H9 (cell line): ENCODE data around the gene BBS10. TPM values are rescaled to one million over a fixed set of nuclear protein-coding genes. Genes with fewer than 3 reads are reported as not detected.

Experiments used
- DNase-seq: peaks from one replicate; pipeline ENCODE4 v3.0.0-alpha.2; 2017
- H2AFZ ChIP-seq: one replicate; pipeline ENCODE4 v1.6.1; 2013; ENCODE audit warnings: mild to moderate bottlenecking, low read length, control low read depth, moderate library complexity
- H2AK5ac ChIP-seq: 2 replicates; pipeline ENCODE4 v1.6.1; 2013; ENCODE audit warnings: low read length, control low read depth, mixed read lengths; ENCODE audit not compliant: insufficient read length
- H2BK120ac ChIP-seq: one replicate; pipeline ENCODE4 v1.6.1; 2013; ENCODE audit warnings: low read depth, mild to moderate bottlenecking, low read length, control low read depth, inconsistent platforms; ENCODE audit not compliant: poor library complexity, severe bottlenecking
- H2BK12ac ChIP-seq: 2 replicates; pipeline ENCODE4 v1.6.1; 2013; ENCODE audit warnings: low read length, control low read depth, mixed read lengths, low read depth; ENCODE audit not compliant: insufficient read length
- H2BK15ac ChIP-seq: 2 replicates; pipeline ENCODE4 v1.6.1; 2013; ENCODE audit warnings: low read depth, low read length, control low read depth
- H2BK20ac ChIP-seq: one replicate; pipeline ENCODE4 v1.6.1; 2013; ENCODE audit warnings: low read depth, mild to moderate bottlenecking, low read length, control low read depth, inconsistent platforms; ENCODE audit not compliant: poor library complexity, severe bottlenecking
- H2BK5ac ChIP-seq: 2 replicates; pipeline ENCODE4 v1.6.1; 2013; ENCODE audit warnings: low read length, control low read depth, mixed read lengths; ENCODE audit not compliant: insufficient read length
- H3K14ac ChIP-seq: 2 replicates; pipeline ENCODE4 v1.6.1; 2013; ENCODE audit warnings: low read length, control low read depth; ENCODE audit not compliant: insufficient read depth
- H3K18ac ChIP-seq: 2 replicates; pipeline ENCODE4 v1.6.1; 2013; ENCODE audit warnings: low read depth, mild to moderate bottlenecking, mixed read lengths, low read length, control low read depth; ENCODE audit not compliant: insufficient read length
- H3K23ac ChIP-seq: 2 replicates; pipeline ENCODE4 v1.6.1; 2013; ENCODE audit warnings: low read length, control low read depth, mixed read lengths, low read depth; ENCODE audit not compliant: insufficient read length
- H3K23me2 ChIP-seq: 2 replicates; pipeline ENCODE4 v1.6.1; 2013; ENCODE audit warnings: low read depth, mild to moderate bottlenecking, mixed read lengths, low read length, control low read depth; ENCODE audit not compliant: insufficient read length, poor library complexity, severe bottlenecking
- H3K27ac ChIP-seq: 2 replicates; pipeline ENCODE4 v1.5.1; 2013; ENCODE audit warnings: low read length, control low read depth, mixed read lengths, low read depth; ENCODE audit not compliant: insufficient read length
- H3K27me3 ChIP-seq: 2 replicates; pipeline ENCODE4 v1.6.1; 2013; ENCODE audit warnings: low read length, control low read depth, inconsistent platforms; ENCODE audit not compliant: insufficient read depth
- H3K4ac ChIP-seq: 2 replicates; pipeline ENCODE4 v1.6.1; 2013; ENCODE audit warnings: low read depth, mild to moderate bottlenecking, control low read depth, inconsistent platforms, low read length, moderate library complexity
- H3K4me1 ChIP-seq: 2 replicates; pipeline ENCODE4 v1.6.1; 2013; ENCODE audit warnings: low read length, control low read depth, inconsistent platforms; ENCODE audit not compliant: insufficient read depth
- H3K4me2 ChIP-seq: 2 replicates; pipeline ENCODE4 v1.6.1; 2013; ENCODE audit warnings: low read length, control low read depth, mixed read lengths; ENCODE audit not compliant: insufficient read length, insufficient read depth
- H3K56ac ChIP-seq: 2 replicates; pipeline ENCODE4 v1.6.1; 2013; ENCODE audit warnings: low read depth, mild to moderate bottlenecking, mixed read lengths, low read length, control low read depth; ENCODE audit not compliant: insufficient read length
- H3K79me1 ChIP-seq: 2 replicates; pipeline ENCODE4 v1.6.1; 2013; ENCODE audit warnings: low read depth, mild to moderate bottlenecking, moderate library complexity, low read length, control low read depth, inconsistent platforms; ENCODE audit not compliant: insufficient read depth, poor library complexity, severe bottlenecking
- H3K79me2 ChIP-seq: 2 replicates; pipeline ENCODE4 v1.6.1; 2013; ENCODE audit warnings: low read length, control low read depth, inconsistent platforms; ENCODE audit not compliant: insufficient read depth
- H3K9ac ChIP-seq: 2 replicates; pipeline ENCODE4 v1.6.1; 2013; ENCODE audit warnings: low read length, control low read depth, mixed read lengths; ENCODE audit not compliant: insufficient read length; ENCODE audit errors: extremely low read depth
- H3K9me3 ChIP-seq: one replicate; pipeline ENCODE4 v1.6.1; 2013; ENCODE audit warnings: low read depth, low read length, inconsistent platforms; ENCODE audit not compliant: control insufficient read depth
- H3T11ph ChIP-seq: one replicate; pipeline ENCODE4 v1.6.1; 2013; ENCODE audit warnings: mild to moderate bottlenecking, low read length, control low read depth, inconsistent platforms
- H4K20me1 ChIP-seq: one replicate; pipeline ENCODE4 v1.6.1; 2013; ENCODE audit not compliant: control insufficient read depth, insufficient read length, insufficient read depth
- H4K5ac ChIP-seq: 2 replicates; pipeline ENCODE4 v1.6.1; 2013; ENCODE audit warnings: low read depth, mild to moderate bottlenecking, mixed read lengths, low read length, control low read depth; ENCODE audit not compliant: insufficient read length
- H4K8ac ChIP-seq: replicated peaks from 2 replicates; pipeline ENCODE4 v1.6.1; 2013; ENCODE audit warnings: low read length, control low read depth, mixed read lengths, low read depth; ENCODE audit not compliant: insufficient read length
- H4K91ac ChIP-seq: 2 replicates; pipeline ENCODE4 v1.6.1; 2013; ENCODE audit warnings: low read depth, mild to moderate bottlenecking, moderate library complexity, mixed read lengths, low read length, control low read depth; ENCODE audit not compliant: insufficient read length
- H3K27ac Mint-ChIP-seq, 3 experiments: 2 replicates in 2 of 3; 3 replicates in 1 of 3; pipeline ENCODE4 v1.8.0; 2020 to 2021; ENCODE audit warnings: mixed read lengths in 3 of 3, mild to moderate bottlenecking in 1 of 3, moderate library complexity in 1 of 3
- H3K27me3 Mint-ChIP-seq: 2 replicates; pipeline ENCODE4 v1.8.0; 2021; ENCODE audit warnings: low read depth, mild to moderate bottlenecking, moderate library complexity, mixed read lengths
- H3K36me3 Mint-ChIP-seq, 3 experiments: 2 replicates in 2 of 3; 3 replicates in 1 of 3; pipeline ENCODE4 v1.8.0; 2020 to 2021; ENCODE audit warnings: low read depth in 3 of 3, mixed read lengths in 3 of 3; ENCODE audit not compliant: insufficient read depth in 1 of 3
- H3K4me1 Mint-ChIP-seq, 2 experiments: 2 replicates each; pipeline ENCODE4 v1.8.0; 2020; ENCODE audit warnings: mixed read lengths in 2 of 2
- H3K4me3 Mint-ChIP-seq, 2 experiments: 2 replicates in 1 of 2; 3 replicates in 1 of 2; pipeline ENCODE4 v1.8.0; 2020 to 2021; ENCODE audit warnings: mild to moderate bottlenecking in 2 of 2, mixed read lengths in 2 of 2, moderate library complexity in 1 of 2
- H3K9me3 Mint-ChIP-seq, 2 experiments: 2 replicates in 1 of 2; 3 replicates in 1 of 2; pipeline ENCODE4 v1.8.0; 2020; ENCODE audit warnings: mild to moderate bottlenecking in 2 of 2, mixed read lengths in 2 of 2, moderate library complexity in 1 of 2
- CTCF ChIP-seq: fragments of 200-600 bp; sonication (generic); conservative IDR thresholded peaks from 3 replicates; pipeline ENCODE4 v1.8.0; 2021; ENCODE audit warnings: antibody characterized with exemption, mild to moderate bottlenecking
- WGBS: extraction: QIAGEN DNeasy Blood & Tissue Kit; methylation state at CpG from one replicate; pipeline ENCODE4 v1.1.7; 2013; ENCODE audit warnings: missing lambda C conversion rate, low lambda C conversion rate, mixed read lengths; ENCODE audit not compliant: insufficient read length; ENCODE audit errors: extremely low coverage; 5-methylcytosine and 5-hydroxymethylcytosine counted together
- total RNA-seq: library from RNA; stranded (reverse); gene quantifications from 2 replicates; pipeline ENCODE4 v1.2.1, GENCODE V29; 2021

Gene BBS10
- total RNA-seq, 1 experiment from 2014 or later = 6.6 TPM

- no CpG with 5 or more reads among the region's 6 CpGs for WGBS
- no peaks in the 10 kb centered on the region for H3K9me3 ChIP-seq
- no peaks in the 10 kb centered on the region for H3K4me1 ChIP-seq
- no peak overlapping the region for H2AFZ ChIP-seq
- TF ChIP-seq CTCF = no peak
- Mint-ChIP-seq H3K27ac (no peak overlapping the region), H3K4me1 (peaks cover 4 to 6% of the 10 kb centered on the region in 2 experiments), H3K27me3 (peaks cover 3% of the 10 kb centered on the region; the same call in 1 of the 2 replicates), H3K9me3 (no peaks in the 10 kb centered on the region), H3K4me3 (no peak overlapping the region), H3K36me3 (no peaks in the 10 kb centered on the region)
- H2BK12ac ChIP-seq = no peak overlapping the region
- no peak overlapping the region for H3K56ac ChIP-seq
- H3K18ac ChIP-seq = no peak overlapping the region
- no peaks in the 10 kb centered on the region for H3K79me1 ChIP-seq
- no peak overlapping the region for H3K4me2 ChIP-seq
- H3K27me3 ChIP-seq = no peaks in the 10 kb centered on the region
- no peaks in the 10 kb centered on the region for H3K23me2 ChIP-seq
- H2BK20ac ChIP-seq = no peak overlapping the region
- no peak overlapping the region for H2AK5ac ChIP-seq
- H3K14ac ChIP-seq = no peak overlapping the region
- H3K4ac ChIP-seq = no peak overlapping the region
- no peak overlapping the region for H2BK15ac ChIP-seq
- no peak overlapping the region for H3K9ac ChIP-seq
- no peak overlapping the region for H2BK120ac ChIP-seq
- H4K20me1 ChIP-seq = no peaks in the 10 kb centered on the region
- no peaks in the 10 kb centered on the region for H3K79me2 ChIP-seq
- H4K5ac ChIP-seq = no peak overlapping the region
- no peak for DNase-seq
- H3T11ph ChIP-seq = no peak overlapping the region
- H4K8ac ChIP-seq = no peak overlapping the region
- H4K91ac ChIP-seq = no peak overlapping the region
- no peak overlapping the region for H3K27ac ChIP-seq
- H2BK5ac ChIP-seq = no peak overlapping the region
- H3K23ac ChIP-seq = no peak overlapping the region
These were observed 44.2 kb downstream of the BBS10 start for GRCh38 chr12:76303989-76304460.
